Measurements from ENCODE around the gene ZFYVE19.

GRCh38 chr15:40771242-40771641 is 35.6 kb upstream of the ZFYVE19 start:
- no peak for TF ChIP-seq CTCF (conservative IDR thresholded peaks at IDR 0.05; ENCODE audit: low read length)
- no peak for TF ChIP-seq EZH2phosphoT487 (IDR thresholded peaks at IDR 0.05; ENCODE audit: borderline replicate concordance)

All from Loucy (cell line).